Measurements from ENCODE around the gene FXN.

GRCh38 chr9:69054989-69055388 lies 19.4 kb downstream of the FXN start:
- TF ChIP-seq, protein P1, sequence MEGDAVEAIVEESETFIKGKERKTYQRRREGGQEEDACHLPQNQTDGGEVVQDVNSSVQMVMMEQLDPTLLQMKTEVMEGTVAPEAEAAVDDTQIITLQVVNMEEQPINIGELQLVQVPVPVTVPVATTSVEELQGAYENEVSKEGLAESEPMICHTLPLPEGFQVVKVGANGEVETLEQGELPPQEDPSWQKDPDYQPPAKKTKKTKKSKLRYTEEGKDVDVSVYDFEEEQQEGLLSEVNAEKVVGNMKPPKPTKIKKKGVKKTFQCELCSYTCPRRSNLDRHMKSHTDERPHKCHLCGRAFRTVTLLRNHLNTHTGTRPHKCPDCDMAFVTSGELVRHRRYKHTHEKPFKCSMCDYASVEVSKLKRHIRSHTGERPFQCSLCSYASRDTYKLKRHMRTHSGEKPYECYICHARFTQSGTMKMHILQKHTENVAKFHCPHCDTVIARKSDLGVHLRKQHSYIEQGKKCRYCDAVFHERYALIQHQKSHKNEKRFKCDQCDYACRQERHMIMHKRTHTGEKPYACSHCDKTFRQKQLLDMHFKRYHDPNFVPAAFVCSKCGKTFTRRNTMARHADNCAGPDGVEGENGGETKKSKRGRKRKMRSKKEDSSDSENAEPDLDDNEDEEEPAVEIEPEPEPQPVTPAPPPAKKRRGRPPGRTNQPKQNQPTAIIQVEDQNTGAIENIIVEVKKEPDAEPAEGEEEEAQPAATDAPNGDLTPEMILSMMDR (conservative IDR thresholded peaks at IDR 0.05): no peak
- TF ChIP-seq ZFX (IDR thresholded peaks at IDR 0.05): no peak

Measured in C4-2B (cell line).